Tibial nerve (tissue), 4 donors: ENCODE results near the gene PRKG1. TPM values are rescaled to one million over a fixed set of nuclear protein-coding genes. Genes with fewer than 3 reads are reported as not detected.

Source experiments
- DNase-seq, 2 donors: peaks; one replicate each; pipeline ENCODE4 v3.0.0-alpha.2; 2019; ENCODE audit warnings: low spot score in 2 of 2
- H3K27ac ChIP-seq, 4 donors: fragments of 200-600 bp; sonication (generic) in 3 of 4; one replicate each; pipeline ENCODE4 v1.5.1; 2017 to 2019; ENCODE audit warnings: mild to moderate bottlenecking in 1 of 4
- H3K27me3 ChIP-seq, 2 donors: fragments of 200-600 bp; sonication (generic) in 1 of 2; one replicate each; pipeline versions ENCODE4 v1.5.1 to v1.6.0; 2017 to 2019
- H3K36me3 ChIP-seq, 3 donors: fragments of 200-600 bp; sonication (generic); one replicate each; pipeline ENCODE4 v1.5.1; 2018 to 2019
- H3K4me1 ChIP-seq, 4 donors: fragments of 200-600 bp; sonication (generic) in 3 of 4; one replicate each; pipeline ENCODE4 v1.5.1; 2017 to 2019
- H3K4me3 ChIP-seq, 4 donors: fragments of 200-600 bp; sonication (generic) in 3 of 4; one replicate each; pipeline ENCODE4 v1.5.1; 2017 to 2019; ENCODE audit warnings: mild to moderate bottlenecking in 1 of 4, moderate library complexity in 1 of 4
- H3K9me3 ChIP-seq, 4 donors: fragments of 200-600 bp; sonication (generic) in 3 of 4; one replicate each; pipeline ENCODE4 v1.5.1; 2017 to 2019
- CTCF ChIP-seq, 5 experiments: fragments of 200-600 bp in 3 of 5; fragments of 450-650 bp in 2 of 5; sonication (generic) in 3 of 5; IDR thresholded peaks; one replicate each; pipeline ENCODE4 v1.5.1; 2016 to 2019; ENCODE audit warnings: antibody characterized with exemption in 5 of 5, mild to moderate bottlenecking in 3 of 5, moderate library complexity in 2 of 5
- EP300 ChIP-seq, 2 donors: sonication (generic); formaldehyde crosslinking; IDR thresholded peaks; one replicate each; pipeline ENCODE4 v1.6.1; 2017; ENCODE audit warnings: antibody characterized with exemption in 2 of 2, mild to moderate bottlenecking in 1 of 2
- POLR2A ChIP-seq, 2 donors: fragments of 450-650 bp; IDR thresholded peaks; one replicate each; pipeline ENCODE4 v1.6.1; 2017; ENCODE audit warnings: antibody characterized with exemption in 2 of 2, mild to moderate bottlenecking in 2 of 2, moderate library complexity in 2 of 2
- WGBS, 2 donors: methylation state at CpG; one replicate each; pipeline ENCODE4 v1.1.5; 2018; 5-methylcytosine and 5-hydroxymethylcytosine counted together
- total RNA-seq, 4 donors: library from RNA; depleted of rRNA; stranded (reverse); fragments of >200 nt; gene quantifications; one replicate each; pipeline ENCODE4 v1.1.0, GENCODE V29; 2016

Gene PRKG1
- total RNA-seq, 4 donors from 2014 or later, result 8.7 to 35.0 (median 14.8) TPM

DNA sequence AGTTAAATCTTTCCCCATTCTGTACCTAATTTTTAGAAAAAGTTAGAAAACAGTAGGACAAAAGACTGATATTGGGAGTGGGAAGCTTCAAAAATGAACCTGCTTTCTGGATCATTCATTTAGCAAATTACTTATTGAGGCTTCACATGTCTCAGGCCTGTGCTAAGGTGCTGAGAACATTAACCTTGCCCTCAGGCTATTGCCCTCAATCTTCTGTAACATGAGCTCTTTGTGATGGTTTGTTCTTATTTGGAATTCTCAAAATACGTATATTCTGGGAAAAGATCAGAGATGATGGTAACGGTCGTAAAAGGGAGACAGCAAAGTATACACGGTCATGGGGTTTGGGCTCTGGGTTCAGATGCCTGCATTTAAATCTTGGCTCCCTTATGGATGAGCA is 39.5 kb upstream of the PRKG1 start:
- no peak overlapping the region for H3K27ac ChIP-seq
- no peaks in the 10 kb centered on the region for H3K4me1 ChIP-seq
- no peak for DNase-seq

DNA sequence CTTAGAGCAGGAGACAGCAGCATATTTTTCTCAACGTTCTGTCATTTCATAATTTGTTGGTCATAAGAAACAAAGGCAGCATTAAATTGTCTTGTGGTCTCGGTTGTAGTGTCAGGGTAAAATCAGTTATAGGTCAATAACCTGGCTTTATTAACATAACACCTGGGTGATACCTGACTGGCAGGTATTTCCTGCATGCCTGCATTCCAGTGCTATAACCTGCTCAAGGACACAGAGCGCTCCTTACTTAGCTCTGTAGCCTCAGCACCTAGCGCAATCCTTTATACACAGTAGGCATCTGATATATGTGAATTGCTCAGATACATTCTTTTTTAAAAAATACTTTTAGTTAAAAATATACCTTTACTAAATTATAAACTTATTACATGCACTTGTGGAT is 38.9 kb upstream of the PRKG1 start:
- no peak for DNase-seq
- 84 to 88% methylated on average over 4 of the region's 4 CpGs for WGBS, 2 donors
- Histone ChIP-seq H3K27me3 (no peaks in the 10 kb centered on the region), H3K36me3 (no peaks in the 10 kb centered on the region), H3K4me3 (no peak overlapping the region), H3K4me1 (no peaks in the 10 kb centered on the region), H3K27ac (no peak overlapping the region), H3K9me3 (no peaks in the 10 kb centered on the region)
- no peak for TF ChIP-seq EP300 (IDR thresholded peaks at IDR 0.05)
- no peak for TF ChIP-seq POLR2A (IDR thresholded peaks at IDR 0.05)
- TF ChIP-seq CTCF (IDR thresholded peaks at IDR 0.05), result no peak

More for the DNA sequence above, 39.5 kb upstream of the PRKG1 start:
- Histone ChIP-seq H3K4me3 (no peak overlapping the region), H3K27me3 (no peaks in the 10 kb centered on the region), H3K9me3 (no peaks in the 10 kb centered on the region), H3K36me3 (no peaks in the 10 kb centered on the region)
- TF ChIP-seq EP300 (IDR thresholded peaks at IDR 0.05), result no peak
- no peak for TF ChIP-seq CTCF (IDR thresholded peaks at IDR 0.05)
- TF ChIP-seq POLR2A (IDR thresholded peaks at IDR 0.05), result no peak
- WGBS, 2 donors, result 78 to 87% methylated on average over 4 of the region's 4 CpGs

GRCh38 chr10:51045871-51046270 is 28.4 kb upstream of the PRKG1 start:
- no peak overlapping the region for H3K27ac ChIP-seq
- DNase-seq, result no peak
- H3K36me3 ChIP-seq, result no peaks in the 10 kb centered on the region
- 86 to 91% methylated on average over 2 of the region's 2 CpGs for WGBS, 2 donors
- H3K4me3 ChIP-seq, result no peak overlapping the region
- TF ChIP-seq POLR2A (IDR thresholded peaks at IDR 0.05), result no peak
- no peak for TF ChIP-seq EP300 (IDR thresholded peaks at IDR 0.05)
- TF ChIP-seq CTCF (IDR thresholded peaks at IDR 0.05), result no peak
- H3K9me3 ChIP-seq, result no peaks in the 10 kb centered on the region
- H3K4me1 ChIP-seq, result no peaks in the 10 kb centered on the region
- no peaks in the 10 kb centered on the region for H3K27me3 ChIP-seq

DNA sequence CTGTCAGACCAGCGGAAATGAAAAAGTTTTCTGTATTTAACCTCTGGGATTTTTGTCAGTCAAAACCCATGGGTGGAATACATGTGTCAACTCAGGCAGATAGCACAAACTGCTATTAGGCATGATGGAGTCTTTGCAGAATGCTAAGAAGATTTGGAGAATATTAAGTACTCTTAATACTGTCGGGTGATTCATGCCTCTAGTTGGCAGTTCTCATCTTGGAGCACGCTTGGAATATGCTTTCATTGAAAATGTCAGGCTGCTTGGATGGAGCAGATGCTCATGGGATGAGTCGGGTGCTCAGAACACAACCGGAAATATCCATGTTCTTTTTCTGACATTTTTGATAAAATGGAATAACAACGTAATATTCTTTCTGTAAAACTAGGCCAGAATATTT is 27.6 kb upstream of the PRKG1 start:
- Histone ChIP-seq H3K36me3 (no peaks in the 10 kb centered on the region), H3K9me3 (no peaks in the 10 kb centered on the region), H3K4me3 (no peak overlapping the region), H3K27me3 (no peaks in the 10 kb centered on the region), H3K4me1 (no peaks in the 10 kb centered on the region), H3K27ac (no peak overlapping the region)
- no peak for TF ChIP-seq CTCF (IDR thresholded peaks at IDR 0.05)
- TF ChIP-seq POLR2A (IDR thresholded peaks at IDR 0.05), result no peak
- no peak for TF ChIP-seq EP300 (IDR thresholded peaks at IDR 0.05)
- DNase-seq, result no peak
- WGBS, 2 donors, result 83 to 93% methylated on average over 6 of the region's 6 CpGs

- no peak for DNase-seq
- WGBS, 2 donors, result 54 to 61% methylated on average over 2 of the region's 2 CpGs
- TF ChIP-seq POLR2A (IDR thresholded peaks at IDR 0.05) (no peak), CTCF (IDR thresholded peaks at IDR 0.05) (peak in 3 of 5 experiments; percentile 12 to 51 (median 13))
- no peaks in the 10 kb centered on the region for H3K27me3 ChIP-seq
- H3K4me3 ChIP-seq, result no peak overlapping the region
- H3K27ac ChIP-seq, result no peak overlapping the region
- no peaks in the 10 kb centered on the region for H3K4me1 ChIP-seq
- H3K9me3 ChIP-seq, result no peaks in the 10 kb centered on the region
- no peaks in the 10 kb centered on the region for H3K36me3 ChIP-seq
Observed at GRCh38 chr10:51047857-51048256, 26.4 kb upstream of the PRKG1 start.
